Esophagus (tissue), 2 donors: ENCODE results near the gene LEP. TPM values are rescaled to one million over a fixed set of nuclear protein-coding genes. Genes with fewer than 3 reads are reported as not detected.

Source experiments
- H3K27ac ChIP-seq, 2 donors: one replicate each; pipeline ENCODE4 v1.5.1; 2013; ENCODE audit warnings: low read depth in 2 of 2, mild to moderate bottlenecking in 2 of 2, inconsistent platforms in 1 of 2, low read length in 1 of 2, moderate library complexity in 1 of 2
- H3K27me3 ChIP-seq, 2 donors: one replicate each; pipeline ENCODE4 v1.6.1; 2013; ENCODE audit warnings: low read length in 2 of 2, control low read depth in 1 of 2, mild to moderate bottlenecking in 1 of 2; ENCODE audit not compliant: insufficient read depth in 2 of 2, control insufficient read depth in 1 of 2
- H3K36me3 ChIP-seq, 2 donors: one replicate each; pipeline ENCODE4 v1.6.1; 2013; ENCODE audit warnings: low read length in 1 of 2; ENCODE audit not compliant: control insufficient read depth in 2 of 2, insufficient read depth in 2 of 2
- H3K4me1 ChIP-seq, 2 donors: one replicate each; pipeline ENCODE4 v1.6.1; 2013; ENCODE audit warnings: low read length in 1 of 2; ENCODE audit not compliant: control insufficient read depth in 2 of 2, insufficient read depth in 2 of 2
- H3K4me3 ChIP-seq, 2 donors: one replicate each; pipeline ENCODE4 v1.5.1; 2013; ENCODE audit warnings: low read length in 2 of 2, mild to moderate bottlenecking in 2 of 2, low read depth in 1 of 2, moderate library complexity in 1 of 2
- H3K9me3 ChIP-seq, 2 donors: one replicate each; pipeline ENCODE4 v1.6.1; 2013; ENCODE audit warnings: mild to moderate bottlenecking in 2 of 2, low read depth in 1 of 2, low read length in 1 of 2, moderate library complexity in 1 of 2; ENCODE audit not compliant: control insufficient read depth in 2 of 2, insufficient read depth in 1 of 2
- WGBS, 2 donors: extraction: QIAGEN DNeasy Blood & Tissue Kit; methylation state at CpG; one replicate each; pipeline ENCODE4 v1.1.7; 2013; 5-methylcytosine and 5-hydroxymethylcytosine counted together
- polyA plus RNA-seq, 2 donors: library from polyadenylated mRNA; stranded (reverse); fragments of 200-250 nt; gene quantifications; one replicate each; pipeline ENCODE4 v1.2.3, GENCODE V29; 2013
- donor health status: healthy with polysubstance abuse.
- donor health status: Bipolar disorder and iron deficiency.

LEP gene
- polyA plus RNA-seq, 2 donors: 0.02 TPM

DNA sequence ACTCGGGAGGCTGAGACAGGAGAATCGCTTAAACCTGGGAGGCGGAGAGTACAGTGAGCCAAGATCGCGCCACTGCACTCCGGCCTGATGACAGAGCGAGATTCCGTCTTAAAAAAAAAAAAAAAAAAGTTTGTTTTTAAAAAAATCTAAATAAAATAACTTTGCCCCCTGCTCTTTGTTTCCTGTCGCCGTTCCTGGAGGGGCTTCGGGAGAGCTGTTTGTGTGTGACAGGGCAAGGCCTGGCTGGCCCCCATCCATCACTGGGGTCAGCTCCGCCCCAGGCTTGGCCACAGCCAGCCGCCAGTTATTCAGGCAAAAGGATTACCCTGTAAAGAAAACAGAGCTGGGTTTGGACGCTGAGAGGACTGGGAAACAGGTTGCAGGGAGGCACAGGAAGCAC, 16.4 kb downstream of the LEP start:
- H3K27ac ChIP-seq: no peak overlapping the region
- no peaks in the 10 kb centered on the region for H3K36me3 ChIP-seq
- no peak overlapping the region for H3K4me3 ChIP-seq
- H3K27me3 ChIP-seq: no peaks in the 10 kb centered on the region
- no peaks in the 10 kb centered on the region for H3K9me3 ChIP-seq
- 81 to 82% methylated on average over 14 of the region's 14 CpGs for WGBS, 2 donors
- H3K4me1 ChIP-seq: peaks cover 0 to 13% of the 10 kb centered on the region in 2 donors

GRCh38 chr7:128259131-128260061, 18.3 kb downstream of the LEP start:
- Histone ChIP-seq H3K4me1 (peaks cover 2 to 13% of the 10 kb centered on the region in 2 donors), H3K36me3 (no peaks in the 10 kb centered on the region), H3K27me3 (no peaks in the 10 kb centered on the region), H3K9me3 (no peaks in the 10 kb centered on the region), H3K27ac (peak overlapping the region; percentile 93 to 98), H3K4me3 (no peak overlapping the region)
- WGBS, 2 donors: 35 to 49% methylated on average over 11 of the region's 11 CpGs

DNA sequence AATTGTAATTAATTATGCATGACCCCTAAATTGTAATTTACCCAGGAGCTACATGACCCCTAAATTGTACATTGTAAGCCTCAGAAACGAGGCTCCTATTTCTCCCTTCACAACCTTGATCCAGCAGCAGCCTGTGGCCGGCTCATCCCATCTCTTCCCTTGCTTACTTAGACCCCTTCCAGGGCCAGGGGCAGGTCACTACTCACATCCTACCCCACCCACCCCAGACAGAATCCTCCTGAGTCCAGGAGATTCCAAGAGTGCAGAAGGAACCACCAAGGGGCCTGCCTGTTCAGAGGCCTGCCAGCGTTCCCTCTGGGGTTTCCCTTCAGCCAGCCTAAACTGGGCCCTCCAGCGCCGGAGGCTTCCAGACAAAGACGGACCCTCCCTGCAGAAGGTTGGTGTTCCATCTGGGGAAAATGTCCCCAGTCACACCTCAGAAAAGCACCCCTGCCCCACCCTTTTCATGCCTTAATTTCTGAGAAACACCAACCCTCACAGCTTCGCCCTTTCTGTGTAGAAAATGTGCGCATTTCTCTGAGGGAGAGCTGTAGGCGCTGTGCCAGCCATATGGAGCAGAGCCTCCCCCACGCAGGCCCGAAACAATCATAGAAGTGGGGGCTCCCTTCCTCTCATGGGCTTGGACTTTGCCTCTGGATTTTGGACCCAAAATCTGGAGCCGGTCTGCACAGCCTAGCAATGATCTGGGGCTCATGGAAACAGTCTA, 19.2 kb downstream of the LEP start:
- peak overlapping the region; percentile 93 to 98 for H3K27ac ChIP-seq
- H3K27me3 ChIP-seq: no peaks in the 10 kb centered on the region
- H3K4me3 ChIP-seq: no peak overlapping the region
- H3K4me1 ChIP-seq: peaks cover 2 to 19% of the 10 kb centered on the region in 2 donors
- H3K9me3 ChIP-seq: no peaks in the 10 kb centered on the region
- 53 to 62% methylated on average over 12 of the region's 12 CpGs for WGBS, 2 donors
- no peaks in the 10 kb centered on the region for H3K36me3 ChIP-seq

DNA sequence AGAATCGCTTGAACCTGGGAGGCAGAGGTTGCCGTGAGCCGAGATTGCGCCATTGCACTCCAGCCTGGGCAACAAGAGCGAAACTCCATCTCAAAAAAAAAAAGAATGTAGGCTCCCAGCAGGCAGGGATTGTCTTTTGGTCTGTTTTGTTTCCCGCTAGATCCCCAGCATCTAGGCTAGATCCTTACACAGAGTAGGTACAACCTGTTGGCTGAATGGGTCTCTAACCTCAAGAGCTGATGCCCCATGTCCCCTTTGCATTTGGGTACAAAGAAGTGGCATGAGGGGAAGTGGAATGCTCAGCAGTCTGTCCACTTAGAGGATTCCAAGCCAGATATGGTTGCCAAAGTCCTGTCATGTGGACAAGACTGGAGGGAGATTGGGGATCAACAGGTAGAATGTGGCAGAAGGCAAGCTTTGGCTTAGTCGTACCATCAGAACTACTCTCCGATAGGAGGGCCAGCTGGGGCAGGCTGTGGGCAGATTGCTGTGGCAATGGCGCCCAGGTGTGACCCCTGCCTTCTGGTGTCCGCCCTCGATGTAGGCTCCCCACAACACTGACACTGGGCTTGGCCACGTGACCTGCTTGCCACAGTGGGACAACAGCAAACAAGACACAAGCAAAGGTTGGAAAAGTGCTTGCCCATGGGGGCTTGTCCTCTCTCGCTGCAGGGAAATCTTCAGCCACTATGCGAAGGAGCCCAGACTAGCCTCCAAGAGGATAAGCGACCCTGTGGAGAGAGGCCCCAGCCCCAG, 21.4 kb downstream of the LEP start:
- peaks cover 3 to 28% of the 10 kb centered on the region in 2 donors for H3K4me1 ChIP-seq
- H3K4me3 ChIP-seq: no peak overlapping the region
- 94 to 95% methylated on average over 15 of the region's 15 CpGs for WGBS, 2 donors
- no peaks in the 10 kb centered on the region for H3K36me3 ChIP-seq
- H3K27me3 ChIP-seq: no peaks in the 10 kb centered on the region
- H3K27ac ChIP-seq: no peak overlapping the region
- no peaks in the 10 kb centered on the region for H3K9me3 ChIP-seq

- no peaks in the 10 kb centered on the region for H3K9me3 ChIP-seq
- no peaks in the 10 kb centered on the region for H3K27me3 ChIP-seq
- 74 to 88% methylated on average over 3 of the region's 3 CpGs for WGBS, 2 donors
- H3K4me1 ChIP-seq: peaks cover 4 to 25% of the 10 kb centered on the region in 2 donors
- no peaks in the 10 kb centered on the region for H3K36me3 ChIP-seq
- no peak overlapping the region for H3K4me3 ChIP-seq
- no peak overlapping the region for H3K27ac ChIP-seq
Observed at GRCh38 chr7:128263420-128263819, 22.3 kb downstream of the LEP start.

DNA sequence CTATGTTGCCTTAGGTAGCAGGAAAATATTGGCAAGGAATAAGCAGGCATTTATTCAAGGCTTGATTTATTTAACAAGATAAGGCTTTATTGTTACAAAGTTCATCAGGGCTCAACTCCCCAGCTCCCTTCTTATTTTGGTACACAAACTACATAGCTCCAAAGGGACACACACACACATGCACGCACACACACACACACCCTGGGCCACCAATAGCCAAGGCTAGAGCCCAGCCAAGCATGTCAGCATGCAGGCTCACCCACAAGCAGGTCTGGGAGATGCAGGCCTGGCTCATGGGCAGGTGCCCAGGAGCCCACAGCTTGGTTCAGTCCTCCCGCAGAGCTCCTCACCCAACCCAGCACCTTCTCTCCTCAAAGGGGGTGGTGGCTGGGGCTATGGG, 23.4 kb downstream of the LEP start:
- Histone ChIP-seq H3K36me3 (no peaks in the 10 kb centered on the region), H3K27ac (no peak overlapping the region), H3K27me3 (no peaks in the 10 kb centered on the region), H3K9me3 (no peaks in the 10 kb centered on the region), H3K4me3 (no peak overlapping the region), H3K4me1 (peaks cover 4 to 22% of the 10 kb centered on the region in 2 donors)
- WGBS, 2 donors: 48 to 57% methylated on average over 1 to 2 of the region's 2 CpGs

DNA sequence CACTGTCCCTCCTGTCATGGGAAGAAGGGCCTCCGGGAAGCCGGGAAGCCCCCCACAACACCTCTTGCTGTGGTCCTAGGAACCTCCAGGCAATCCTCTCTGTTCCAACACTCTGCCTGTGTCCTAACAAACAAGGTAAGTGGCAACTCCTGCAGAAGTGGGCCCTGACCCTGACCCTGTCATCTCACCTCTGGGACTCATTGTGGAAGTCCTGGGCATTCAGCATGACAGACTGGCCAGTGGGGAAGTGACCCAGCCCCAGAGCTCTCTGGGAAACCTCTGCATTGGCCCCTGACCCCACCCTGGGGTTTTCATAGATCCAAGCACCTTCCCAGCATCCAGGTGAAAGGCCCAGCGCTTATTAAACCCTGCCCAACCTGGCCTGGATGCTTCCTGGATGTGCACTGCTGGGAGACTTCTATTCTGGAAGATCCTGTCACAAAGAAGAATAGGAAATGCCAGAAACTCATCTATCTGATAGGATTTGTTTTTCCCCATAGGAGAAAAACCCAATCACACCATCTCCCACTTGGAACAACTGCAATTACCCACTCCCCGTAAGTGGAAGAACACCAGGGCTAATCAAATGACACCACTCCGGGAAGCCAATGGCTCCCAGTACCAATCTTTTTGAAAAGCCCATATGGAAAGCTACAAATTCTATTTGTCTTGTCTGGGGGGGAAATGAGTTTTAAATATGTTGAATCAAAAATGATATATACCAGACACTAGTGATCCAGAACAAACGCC, 24.3 kb downstream of the LEP start:
- WGBS, 2 donors: 88 to 92% methylated on average over 6 of the region's 6 CpGs
- H3K27me3 ChIP-seq: no peaks in the 10 kb centered on the region
- H3K27ac ChIP-seq: no peak overlapping the region
- H3K36me3 ChIP-seq: no peaks in the 10 kb centered on the region
- peaks cover 4 to 22% of the 10 kb centered on the region in 2 donors for H3K4me1 ChIP-seq
- no peak overlapping the region for H3K4me3 ChIP-seq
- no peaks in the 10 kb centered on the region for H3K9me3 ChIP-seq

- Histone ChIP-seq H3K27me3 (no peaks in the 10 kb centered on the region), H3K4me3 (no peak overlapping the region), H3K9me3 (no peaks in the 10 kb centered on the region), H3K27ac (peak overlapping the region; percentile 9 to 15), H3K36me3 (no peaks in the 10 kb centered on the region), H3K4me1 (peaks cover 4 to 20% of the 10 kb centered on the region in 2 donors)
- 53 to 61% methylated on average over 5 of the region's 5 CpGs for WGBS, 2 donors
Observed at GRCh38 chr7:128265906-128266300, 24.8 kb downstream of the LEP start.

GRCh38 chr7:128266529-128266882, 25.4 kb downstream of the LEP start:
- Histone ChIP-seq H3K27me3 (no peaks in the 10 kb centered on the region), H3K9me3 (no peaks in the 10 kb centered on the region), H3K4me1 (peaks cover 4 to 26% of the 10 kb centered on the region in 2 donors), H3K4me3 (peak overlapping the region in 1 of 2 donors; percentile 16), H3K36me3 (no peaks in the 10 kb centered on the region), H3K27ac (peak overlapping the region; percentile 47 to 90)
- 30 to 64% methylated on average over 1 of the region's 1 CpG for WGBS, 2 donors
